Measurements from ENCODE around the gene TRIM54.

TRIM54 gene

GRCh38 chr2:27238976-27239375 is 43.3 kb upstream of the TRIM54 start:
- Histone ChIP-seq H3K4me3 (ENCODE audit: low read depth, low read length) (no peak overlapping the region), H3K4me1 (no peaks in the 10 kb centered on the region), H3K27me3 (no peaks in the 10 kb centered on the region), H3K36me3 (peaks cover 99% of the 10 kb centered on the region), H3K9me3 (no peaks in the 10 kb centered on the region)
- no peak for DNase-seq
- TF ChIP-seq, protein P1, sequence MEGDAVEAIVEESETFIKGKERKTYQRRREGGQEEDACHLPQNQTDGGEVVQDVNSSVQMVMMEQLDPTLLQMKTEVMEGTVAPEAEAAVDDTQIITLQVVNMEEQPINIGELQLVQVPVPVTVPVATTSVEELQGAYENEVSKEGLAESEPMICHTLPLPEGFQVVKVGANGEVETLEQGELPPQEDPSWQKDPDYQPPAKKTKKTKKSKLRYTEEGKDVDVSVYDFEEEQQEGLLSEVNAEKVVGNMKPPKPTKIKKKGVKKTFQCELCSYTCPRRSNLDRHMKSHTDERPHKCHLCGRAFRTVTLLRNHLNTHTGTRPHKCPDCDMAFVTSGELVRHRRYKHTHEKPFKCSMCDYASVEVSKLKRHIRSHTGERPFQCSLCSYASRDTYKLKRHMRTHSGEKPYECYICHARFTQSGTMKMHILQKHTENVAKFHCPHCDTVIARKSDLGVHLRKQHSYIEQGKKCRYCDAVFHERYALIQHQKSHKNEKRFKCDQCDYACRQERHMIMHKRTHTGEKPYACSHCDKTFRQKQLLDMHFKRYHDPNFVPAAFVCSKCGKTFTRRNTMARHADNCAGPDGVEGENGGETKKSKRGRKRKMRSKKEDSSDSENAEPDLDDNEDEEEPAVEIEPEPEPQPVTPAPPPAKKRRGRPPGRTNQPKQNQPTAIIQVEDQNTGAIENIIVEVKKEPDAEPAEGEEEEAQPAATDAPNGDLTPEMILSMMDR (IDR thresholded peaks at IDR 0.05; ENCODE audit: low read depth, low read length), result no peak

DNA sequence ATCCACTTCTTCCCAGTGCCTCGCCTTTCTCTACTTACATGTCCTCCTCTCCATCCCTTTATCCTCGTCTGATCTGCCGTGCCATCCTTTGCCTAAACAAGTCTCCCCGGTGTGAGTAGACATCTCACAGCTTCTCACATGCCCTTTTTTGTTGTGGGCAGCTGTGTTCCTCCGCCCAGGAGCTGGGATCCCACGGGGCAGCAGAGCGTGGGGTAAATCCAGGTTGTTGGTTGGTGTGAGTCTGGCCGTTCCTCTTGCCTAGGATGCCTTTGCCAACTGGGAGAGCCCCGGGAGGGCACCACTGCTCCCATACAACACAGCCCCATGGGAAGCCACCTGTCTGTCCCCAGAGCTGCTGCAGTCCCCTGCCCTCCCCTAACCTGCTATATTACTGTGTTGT is 41.8 kb upstream of the TRIM54 start:
- TF ChIP-seq, protein P1 (IDR thresholded peaks at IDR 0.05; ENCODE audit: low read depth, low read length), result no peak
- DNase-seq, result no peak
- peaks cover 93% of the 10 kb centered on the region for H3K36me3 ChIP-seq

DNA sequence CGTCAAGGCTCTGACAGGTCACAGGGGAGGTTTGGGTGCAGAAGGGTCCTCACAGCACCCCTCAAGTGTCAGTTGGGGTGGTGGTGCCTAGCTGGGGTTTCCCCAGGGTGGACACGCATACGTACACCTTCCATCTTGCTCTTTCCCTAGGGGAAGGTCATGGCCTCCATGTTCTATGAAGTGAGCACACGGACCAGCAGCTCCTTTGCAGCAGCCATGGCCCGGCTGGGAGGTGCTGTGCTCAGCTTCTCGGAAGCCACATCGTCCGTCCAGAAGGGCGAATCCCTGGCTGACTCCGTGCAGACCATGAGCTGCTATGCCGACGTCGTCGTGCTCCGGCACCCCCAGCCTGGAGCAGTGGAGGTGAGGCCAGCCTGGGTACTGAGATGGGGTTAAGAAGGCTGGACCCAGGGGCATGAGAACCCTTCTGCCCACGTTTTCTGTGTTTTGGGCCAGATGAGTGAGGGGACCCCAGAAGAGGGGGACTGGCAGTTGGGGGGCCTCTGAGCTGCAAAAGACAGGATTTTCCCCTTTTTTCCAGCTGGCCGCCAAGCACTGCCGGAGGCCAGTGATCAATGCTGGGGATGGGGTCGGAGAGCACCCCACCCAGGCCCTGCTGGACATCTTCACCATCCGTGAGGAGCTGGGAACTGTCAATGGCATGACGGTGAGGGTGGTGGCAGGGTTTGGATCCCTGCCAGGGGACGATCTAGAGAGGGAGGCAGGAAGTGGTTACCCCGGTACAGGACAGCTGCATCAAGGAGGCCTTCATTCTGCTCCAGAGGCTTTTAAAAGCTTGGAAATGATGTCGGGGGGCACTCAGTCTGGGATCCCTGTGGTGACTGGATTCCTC is 40.2 kb upstream of the TRIM54 start:
- no peak overlapping the region for H3K4me3 ChIP-seq (ENCODE audit: low read depth, low read length)
- H3K36me3 ChIP-seq, result peaks cover 78% of the 10 kb centered on the region
- H3K9me3 ChIP-seq, result no peaks in the 10 kb centered on the region
- no peaks in the 10 kb centered on the region for H3K4me1 ChIP-seq
- TF ChIP-seq, protein P1 (IDR thresholded peaks at IDR 0.05; ENCODE audit: low read depth, low read length), result no peak
- no peak for DNase-seq
- no peaks in the 10 kb centered on the region for H3K27me3 ChIP-seq

More for the DNA sequence above, 41.8 kb upstream of the TRIM54 start:
- Histone ChIP-seq H3K27me3 (no peaks in the 10 kb centered on the region), H3K9me3 (no peaks in the 10 kb centered on the region), H3K4me1 (no peaks in the 10 kb centered on the region), H3K4me3 (ENCODE audit: low read depth, low read length) (no peak overlapping the region)

DNA sequence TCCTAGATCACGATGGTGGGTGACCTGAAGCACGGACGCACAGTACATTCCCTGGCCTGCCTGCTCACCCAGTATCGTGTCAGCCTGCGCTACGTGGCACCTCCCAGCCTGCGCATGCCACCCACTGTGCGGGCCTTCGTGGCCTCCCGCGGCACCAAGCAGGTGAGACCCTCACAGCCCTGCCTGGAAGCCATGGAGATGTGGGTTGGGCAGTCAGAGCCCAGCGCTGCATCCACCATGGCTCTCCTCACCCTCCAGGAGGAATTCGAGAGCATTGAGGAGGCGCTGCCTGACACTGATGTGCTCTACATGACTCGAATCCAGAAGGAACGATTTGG is 39.6 kb upstream of the TRIM54 start:
- Histone ChIP-seq H3K36me3 (peaks cover 73% of the 10 kb centered on the region), H3K27me3 (no peaks in the 10 kb centered on the region), H3K4me3 (ENCODE audit: low read depth, low read length) (no peak overlapping the region), H3K4me1 (no peaks in the 10 kb centered on the region), H3K9me3 (no peaks in the 10 kb centered on the region)
- DNase-seq, result no peak
- TF ChIP-seq, protein P1 (IDR thresholded peaks at IDR 0.05; ENCODE audit: low read depth, low read length), result no peak

DNA sequence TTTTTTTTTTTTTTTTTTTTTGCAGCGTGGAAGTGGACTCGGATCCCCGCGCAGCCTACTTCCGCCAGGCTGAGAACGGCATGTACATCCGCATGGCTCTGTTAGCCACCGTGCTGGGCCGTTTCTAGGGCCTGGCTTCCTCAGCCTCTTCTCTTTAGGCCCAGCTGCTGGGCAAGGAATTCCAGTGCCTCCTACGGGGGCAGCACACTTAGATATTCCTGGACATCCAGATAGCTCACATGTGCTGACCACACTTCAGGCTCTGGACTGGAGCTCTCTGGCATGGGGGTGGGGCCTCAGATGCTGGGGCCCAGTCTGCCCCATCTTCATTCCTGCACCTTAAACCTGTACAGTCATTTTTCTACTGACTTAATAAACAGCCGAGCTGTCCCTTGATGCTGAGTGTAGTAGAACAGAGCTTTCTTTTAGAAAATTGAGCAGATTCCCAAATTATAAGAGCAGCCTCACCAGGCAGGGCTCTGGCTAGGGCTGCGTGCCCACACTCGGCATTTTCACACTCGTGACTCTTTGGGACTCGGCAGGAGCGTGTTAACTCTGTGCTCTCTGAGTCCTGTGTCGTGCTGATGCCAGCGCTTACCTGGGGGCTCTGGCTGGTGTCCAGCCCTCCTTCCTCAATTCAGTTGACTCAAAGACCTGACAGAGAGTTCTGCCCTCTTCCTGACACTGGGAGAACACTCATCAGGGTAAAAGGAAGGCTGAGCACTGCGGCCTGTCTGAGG is 38.7 kb upstream of the TRIM54 start:
- Histone ChIP-seq H3K36me3 (peaks cover 63% of the 10 kb centered on the region), H3K4me3 (ENCODE audit: low read depth, low read length) (no peak overlapping the region), H3K4me1 (no peaks in the 10 kb centered on the region), H3K9me3 (no peaks in the 10 kb centered on the region), H3K27me3 (no peaks in the 10 kb centered on the region)
- TF ChIP-seq, protein P1 (IDR thresholded peaks at IDR 0.05; ENCODE audit: low read depth, low read length), result no peak
- no peak for DNase-seq

- Histone ChIP-seq H3K4me3 (ENCODE audit: low read depth, low read length) (no peak overlapping the region), H3K27me3 (no peaks in the 10 kb centered on the region), H3K9me3 (no peaks in the 10 kb centered on the region), H3K4me1 (no peaks in the 10 kb centered on the region), H3K36me3 (peaks cover 47% of the 10 kb centered on the region)
- DNase-seq, result no peak
- TF ChIP-seq, protein P1 (IDR thresholded peaks at IDR 0.05; ENCODE audit: low read depth, low read length), result no peak
Observed at GRCh38 chr2:27245116-27245515, 37.1 kb upstream of the TRIM54 start.

Measured in BE2C (cell line).